GM21515 (cell line): ENCODE results near the gene PBX1.

Experiments used
- ATAC-seq: cut with Tn5 transposase; IDR thresholded peaks from one replicate; pipeline ENCODE4 v1.9.1; 2021; ENCODE audit not compliant: unreplicated experiment

Gene PBX1

GRCh38 chr1:164846731-164847691 is 288.0 kb downstream of the PBX1 start:
- no peak for ATAC-seq

- ATAC-seq, result no peak
Observed at GRCh38 chr1:164853146-164853545, 294.2 kb downstream of the PBX1 start.

- no peak for ATAC-seq
Observed at GRCh38 chr1:164855716-164856329, 296.8 kb downstream of the PBX1 start.

- no peak for ATAC-seq
Observed at GRCh38 chr1:164856381-164856780, 297.4 kb downstream of the PBX1 start.

GRCh38 chr1:164857439-164857838 is 298.5 kb downstream of the PBX1 start:
- no peak for ATAC-seq

- ATAC-seq, result no peak
Observed at GRCh38 chr1:164858096-164858632, 299.2 kb downstream of the PBX1 start.

GRCh38 chr1:164861632-164862031 is 302.6 kb downstream of the PBX1 start:
- no peak for ATAC-seq

- ATAC-seq, result no peak
Observed at GRCh38 chr1:164863056-164863455, 304.1 kb downstream of the PBX1 start.

GRCh38 chr1:164864161-164864560 is 305.2 kb downstream of the PBX1 start:
- ATAC-seq, result no peak

- ATAC-seq, result no peak
Observed at GRCh38 chr1:164865385-164865784, 306.4 kb downstream of the PBX1 start.

- ATAC-seq, result no peak
Observed at GRCh38 chr1:164867590-164867989, 308.6 kb downstream of the PBX1 start.

- no peak for ATAC-seq
Observed at GRCh38 chr1:164868990-164869389, 310.0 kb downstream of the PBX1 start.

- no peak for ATAC-seq
Observed at GRCh38 chr1:164875518-164875917, 316.5 kb downstream of the PBX1 start.

GRCh38 chr1:164876398-164877116 is 317.6 kb downstream of the PBX1 start:
- no peak for ATAC-seq

- ATAC-seq, result no peak
Observed at GRCh38 chr1:164880199-164880598, 321.2 kb downstream of the PBX1 start.

GRCh38 chr1:164880644-164881043 is 321.7 kb downstream of the PBX1 start:
- no peak for ATAC-seq

- no peak for ATAC-seq
Observed at GRCh38 chr1:164885311-164885710, 326.3 kb downstream of the PBX1 start.

- ATAC-seq, result no peak
Observed at GRCh38 chr1:164886101-164886500, 327.1 kb downstream of the PBX1 start.

- ATAC-seq, result no peak
Observed at GRCh38 chr1:164891615-164892014, 332.6 kb downstream of the PBX1 start.

GRCh38 chr1:164895026-164895912 is 336.3 kb downstream of the PBX1 start:
- no peak for ATAC-seq
